A549 (cell line): ENCODE measurements around the gene SEMA3C. TPM values are rescaled to one million over a fixed set of nuclear protein-coding genes. Genes with fewer than 3 reads are reported as not detected.

Experiments
- ATAC-seq, 2 experiments: fragments of 200-7000 bp in 1 of 2; fragments of >200 bp in 1 of 2; cut with Nextera tagmentation in 1 of 2; cut with Tn5 transposase in 1 of 2; 3 replicates each; pipeline versions ENCODE4 v1.8.0 to v1.9.1; 2018 to 2020; ENCODE audit warnings: mild to moderate bottlenecking in 1 of 2, moderate library complexity in 1 of 2
- CTCF ChIA-PET: fragments of 300-600 bp; sonication (Branson Sonifier 250); formaldehyde crosslinking; extraction: SDS; loops from one replicate; lab custom pipeline; 2021; ENCODE audit warnings: antibody characterized with exemption, inconsistent platforms; lab: Yijun Ruan, JAX
- POLR2A ChIA-PET: fragments of 350-600 bp; formaldehyde crosslinking; extraction: SDS; loops from one replicate; lab custom pipeline; 2021; ENCODE audit warnings: antibody characterized with exemption, inconsistent platforms; lab: Yijun Ruan, JAX
- DNase-seq, 2 experiments: peaks; one replicate each; pipeline versions ENCODE4 v3.0.0 to v3.0.0-alpha.2; 2011 to 2016; ENCODE audit warnings: low read depth in 1 of 2, low spot score in 1 of 2
- FAIRE-seq: peaks from 2 replicates; lab custom pipeline; 2011; peaks lifted over from hg19 to GRCh38; lab: Jason Lieb, UNC
- H3K27ac ChIP-seq, 2 experiments: fragments of >200 bp; sonication (Bioruptor Twin); formaldehyde crosslinking; 3 replicates each; pipeline ENCODE4 v1.5.1; 2016 to 2017
- H3K4me1 ChIP-seq: fragments of >200 bp; sonication (Bioruptor Twin); formaldehyde crosslinking; 3 replicates; pipeline ENCODE4 v1.6.1; 2016
- H3K4me2 ChIP-seq: fragments of >200 bp; sonication (Bioruptor Twin); formaldehyde crosslinking; 3 replicates; pipeline ENCODE4 v1.6.1; 2016
- H3K4me3 ChIP-seq: fragments of >200 bp; sonication (Bioruptor Twin); formaldehyde crosslinking; 3 replicates; pipeline ENCODE4 v1.5.1; 2016
- H3K9me3 ChIP-seq: fragments of >200 bp; sonication (Bioruptor Twin); formaldehyde crosslinking; 3 replicates; pipeline ENCODE4 v1.6.1; 2016
- CEBPB ChIP-seq, 2 experiments: fragments of >200 bp in 1 of 2; sonication (Bioruptor Twin) in 1 of 2; formaldehyde crosslinking in 1 of 2; IDR thresholded peaks; 2 replicates each; pipeline ENCODE4 v1.6.1; 2012 to 2016
- CHD4 ChIP-seq: fragments of 200-600 bp; sonication (generic); IDR thresholded peaks from 2 replicates; pipeline ENCODE4 v1.6.1; 2016; ENCODE audit warnings: antibody characterized with exemption, mild to moderate bottlenecking, borderline replicate concordance
- FOSB ChIP-seq: fragments of 250-450 bp; sonication (Bioruptor Pico); IDR thresholded peaks from 2 replicates; pipeline ENCODE4 v1.5.0; 2020; ENCODE audit warnings: mild to moderate bottlenecking, moderate library complexity
- FOSL2 ChIP-seq, 2 experiments: fragments of 450-650 bp in 1 of 2; fragments of >200 bp in 1 of 2; sonication (Bioruptor Twin) in 1 of 2; formaldehyde crosslinking; IDR thresholded peaks; 2 replicates each; pipeline versions ENCODE4 v1.5.0 to v1.6.1; 2016 to 2020; ENCODE audit warnings: mild to moderate bottlenecking in 1 of 2, moderate library complexity in 1 of 2
- HEYL ChIP-seq: fragments of 250-450 bp; sonication (Bioruptor Pico); IDR thresholded peaks from 2 replicates; pipeline ENCODE4 v1.8.0; 2021; ENCODE audit warnings: mild to moderate bottlenecking, moderate library complexity
- HOXA7 ChIP-seq: fragments of 250-450 bp; sonication (Bioruptor Pico); IDR thresholded peaks from 2 replicates; pipeline ENCODE4 v1.5.0; 2020; ENCODE audit warnings: mild to moderate bottlenecking, moderate library complexity
- MYC ChIP-seq: IDR thresholded peaks from 2 replicates; pipeline ENCODE4 v1.6.1; 2012; ENCODE audit warnings: mild to moderate bottlenecking, inconsistent platforms, low read length, improper control_type of control experiment, borderline replicate concordance
- PHF8 ChIP-seq: fragments of 200-600 bp; sonication (generic); IDR thresholded peaks from 2 replicates; pipeline ENCODE4 v1.6.1; 2016; ENCODE audit warnings: low read depth, mild to moderate bottlenecking, antibody characterized with exemption, moderate library complexity, borderline replicate concordance
- RFX5 ChIP-seq: fragments of 450-650 bp; IDR thresholded peaks from 2 replicates; pipeline ENCODE4 v1.7.1; 2014; ENCODE audit warnings: antibody characterized with exemption, mild to moderate bottlenecking, moderate library complexity
- RNF2 ChIP-seq: fragments of 200-600 bp; sonication (generic); IDR thresholded peaks from 2 replicates; pipeline ENCODE4 v1.6.1; 2016; ENCODE audit warnings: low read depth, mild to moderate bottlenecking, antibody characterized with exemption, moderate library complexity, borderline replicate concordance
- ZFP36 ChIP-seq: fragments of 450-650 bp; IDR thresholded peaks from 2 replicates; pipeline ENCODE4 v1.6.1; 2014; ENCODE audit warnings: borderline replicate concordance; ENCODE audit not compliant: partially characterized antibody
- ZNF302 ChIP-seq: fragments of 250-450 bp; sonication (Bioruptor Pico); IDR thresholded peaks from 2 replicates; pipeline ENCODE4 v1.9.0; 2021; ENCODE audit warnings: inconsistent platforms, mild to moderate bottlenecking, moderate library complexity
- WGBS: methylation state at CpG from one replicate; pipeline ENCODE4 v1.1.6; 2017; ENCODE audit errors: missing lambda C conversion rate; 5-methylcytosine and 5-hydroxymethylcytosine counted together
- polyA plus RNA-seq, 4 experiments: library from polyadenylated mRNA; depleted of rRNA in 3 of 4; stranded (reverse); fragments of >200 nt; fragmentation: RNase III in 1 of 4; extraction: RNeasy Plus Mini Kit Qiagen cat#74134 plus additional on column Dnase treatment in 1 of 4; gene quantifications; 2 replicates in 3 of 4; 3 replicates in 1 of 4; pipeline ENCODE4 v1.2.3, GENCODE V29; 2011 to 2017
- TF ChIP-seq, protein P1 (sequence below): fragments of >200 bp; sonication (Bioruptor Twin); formaldehyde crosslinking; IDR thresholded peaks from 3 replicates; pipeline ENCODE4 v1.5.1; 2016
- TF ChIP-seq, protein P2 (sequence below): fragments of 250-450 bp; sonication (Bioruptor Pico); IDR thresholded peaks from 2 replicates; pipeline ENCODE4 v1.5.0; 2020; ENCODE audit warnings: low read depth, mild to moderate bottlenecking, moderate library complexity
- TF ChIP-seq, protein P3 (sequence below): fragments of >200 bp; sonication (Bioruptor Twin); formaldehyde crosslinking; IDR thresholded peaks from 3 replicates; pipeline ENCODE4 v1.6.1; 2016
- TF ChIP-seq, protein P4 (sequence below): fragments of 250-450 bp; sonication (Bioruptor Pico); IDR thresholded peaks from 2 replicates; pipeline ENCODE4 v1.5.0; 2021; ENCODE audit warnings: mild to moderate bottlenecking, moderate library complexity, borderline replicate concordance

Gene SEMA3C
- polyA plus RNA-seq, 2 of the 4 experiments (the other 2 are of a cell fraction): 78.1 to 212 TPM

DNA sequence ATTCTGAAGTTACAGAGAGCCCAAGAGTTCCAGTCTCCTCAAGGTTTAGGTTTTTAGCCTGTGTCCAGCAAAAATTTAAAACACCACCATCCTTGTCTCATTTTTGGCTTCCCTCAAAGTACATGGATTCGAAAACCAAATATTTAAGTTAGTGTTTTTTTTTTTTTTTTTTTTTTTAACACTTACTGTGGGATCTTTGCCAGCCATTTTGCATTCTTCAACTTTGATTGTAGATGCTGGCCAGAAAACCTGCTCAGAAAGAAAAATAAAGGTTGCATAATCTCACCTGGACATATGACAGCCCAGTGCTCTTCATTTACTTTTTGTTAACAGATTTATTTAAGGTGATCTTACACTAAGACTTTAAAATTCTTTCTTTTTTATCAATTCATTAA lies 91.6 kb downstream of the SEMA3C start:
- no peak for DNase-seq
- peak overlapping the region; percentile 51 to 83 for H3K27ac ChIP-seq

DNA sequence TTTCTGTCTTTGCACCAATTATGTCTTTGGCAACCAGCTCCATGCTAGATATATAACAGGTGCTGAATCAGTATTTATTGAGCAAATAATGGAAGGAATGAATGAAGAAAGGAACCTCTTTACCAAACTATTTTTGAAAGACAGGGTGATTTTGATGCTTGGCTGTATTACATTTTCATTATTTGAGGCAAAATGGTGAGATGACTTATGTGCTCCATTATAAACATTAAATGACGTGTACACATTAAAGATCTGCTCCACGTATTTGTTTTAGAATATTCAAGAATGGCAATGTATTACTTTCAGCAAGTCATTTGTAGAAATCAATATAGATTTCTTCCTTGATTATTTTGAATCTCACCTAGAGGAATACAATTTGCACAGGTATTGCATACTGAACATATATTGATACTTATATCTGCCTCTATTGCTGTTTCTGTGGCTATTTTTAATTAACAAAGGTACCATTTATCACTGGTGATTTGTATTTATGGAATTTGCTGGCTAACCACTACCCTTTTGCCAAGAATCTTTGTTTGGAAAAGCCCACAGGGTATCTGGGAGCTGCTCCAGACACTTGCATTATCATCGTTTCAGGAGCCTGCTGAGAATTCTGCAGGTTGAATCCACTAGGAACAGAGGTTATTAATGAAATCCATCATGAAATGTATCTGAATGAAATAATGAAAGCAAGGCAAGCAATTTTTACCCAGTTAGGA lies 92.2 kb downstream of the SEMA3C start:
- DNase-seq (peak in 1 of 2 experiments; percentile 27), ATAC-seq (peak in 1 of 2 experiments; percentile 60; a peak in 3 of 6 replicates), FAIRE-seq (peak; percentile 88)
- peak overlapping the region; percentile 51 to 83 for H3K27ac ChIP-seq
- POLR2A ChIA-PET: no interaction called here
- no peak overlapping the region for H3K4me3 ChIP-seq
- whole genome bisulfite sequencing: 43% methylated on average over 3 of the region's 3 CpGs
- 0 out of 4 replicates have a peak, but pooled peaks of 1 of the 2 experiments have one; percentile 23 for TF ChIP-seq CEBPB (IDR thresholded peaks at IDR 0.05)
- TF ChIP-seq, protein P1, sequence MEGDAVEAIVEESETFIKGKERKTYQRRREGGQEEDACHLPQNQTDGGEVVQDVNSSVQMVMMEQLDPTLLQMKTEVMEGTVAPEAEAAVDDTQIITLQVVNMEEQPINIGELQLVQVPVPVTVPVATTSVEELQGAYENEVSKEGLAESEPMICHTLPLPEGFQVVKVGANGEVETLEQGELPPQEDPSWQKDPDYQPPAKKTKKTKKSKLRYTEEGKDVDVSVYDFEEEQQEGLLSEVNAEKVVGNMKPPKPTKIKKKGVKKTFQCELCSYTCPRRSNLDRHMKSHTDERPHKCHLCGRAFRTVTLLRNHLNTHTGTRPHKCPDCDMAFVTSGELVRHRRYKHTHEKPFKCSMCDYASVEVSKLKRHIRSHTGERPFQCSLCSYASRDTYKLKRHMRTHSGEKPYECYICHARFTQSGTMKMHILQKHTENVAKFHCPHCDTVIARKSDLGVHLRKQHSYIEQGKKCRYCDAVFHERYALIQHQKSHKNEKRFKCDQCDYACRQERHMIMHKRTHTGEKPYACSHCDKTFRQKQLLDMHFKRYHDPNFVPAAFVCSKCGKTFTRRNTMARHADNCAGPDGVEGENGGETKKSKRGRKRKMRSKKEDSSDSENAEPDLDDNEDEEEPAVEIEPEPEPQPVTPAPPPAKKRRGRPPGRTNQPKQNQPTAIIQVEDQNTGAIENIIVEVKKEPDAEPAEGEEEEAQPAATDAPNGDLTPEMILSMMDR: no peak
- H3K4me2 ChIP-seq: peak overlapping the region; percentile 65
- CTCF ChIA-PET: no interaction called here
- no peaks in the 10 kb centered on the region for H3K9me3 ChIP-seq
- peaks cover 93% of the 10 kb centered on the region for H3K4me1 ChIP-seq

More for the DNA sequence above, 91.6 kb downstream of the SEMA3C start:
- no peaks in the 10 kb centered on the region for H3K9me3 ChIP-seq
- TF ChIP-seq CEBPB (IDR thresholded peaks at IDR 0.05) (peak; percentile 67 to 79; a peak in 3 of 4 replicates), CHD4 (no peak), FOSB (CRISPR knock-in tag) (no peak), MYC (no peak)
- TF ChIP-seq, protein P2, sequence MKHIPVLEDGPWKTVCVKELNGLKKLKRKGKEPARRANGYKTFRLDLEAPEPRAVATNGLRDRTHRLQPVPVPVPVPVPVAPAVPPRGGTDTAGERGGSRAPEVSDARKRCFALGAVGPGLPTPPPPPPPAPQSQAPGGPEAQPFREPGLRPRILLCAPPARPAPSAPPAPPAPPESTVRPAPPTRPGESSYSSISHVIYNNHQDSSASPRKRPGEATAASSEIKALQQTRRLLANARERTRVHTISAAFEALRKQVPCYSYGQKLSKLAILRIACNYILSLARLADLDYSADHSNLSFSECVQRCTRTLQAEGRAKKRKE (CRISPR knock-in tag): no peak
- TF ChIP-seq, all 56 proteins: peak for 1
- Histone ChIP-seq H3K4me3 (no peak overlapping the region), H3K4me2 (peak overlapping the region; percentile 65), H3K4me1 (peaks cover 93% of the 10 kb centered on the region)
- FAIRE-seq (peak; percentile 18), ATAC-seq (no peak)
- 10% methylated on average over 1 of the region's 1 CpG for WGBS
- POLR2A ChIA-PET: no interaction called here
- CTCF ChIA-PET: no interaction called here

DNA sequence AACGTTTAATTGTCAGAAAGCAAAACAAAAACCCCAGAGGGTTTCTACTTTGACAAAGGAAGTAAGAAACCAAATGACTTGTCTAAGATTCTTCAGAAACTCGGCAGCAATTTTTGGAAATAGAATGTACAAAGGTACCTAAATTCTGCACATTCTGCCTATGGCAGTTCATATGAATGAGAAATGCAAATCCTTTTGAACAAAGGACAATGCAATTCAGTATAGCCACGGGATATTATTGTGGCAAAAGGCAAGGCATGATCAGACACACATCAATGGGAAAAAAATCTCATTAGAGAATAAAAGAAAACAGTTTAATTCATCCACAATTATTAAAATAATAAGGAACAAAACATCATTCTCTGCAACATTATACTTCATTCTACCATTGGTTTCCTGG lies 93.4 kb downstream of the SEMA3C start:
- no peak for ATAC-seq
- CTCF ChIA-PET: no interaction called here
- DNase-seq: no peak
- FAIRE-seq: no peak
- Histone ChIP-seq H3K4me1 (peaks cover 93% of the 10 kb centered on the region), H3K27ac (peak overlapping the region; percentile 51 to 83; a peak in 3 of 6 replicates), H3K4me2 (no peak overlapping the region), H3K4me3 (no peak overlapping the region), H3K9me3 (no peaks in the 10 kb centered on the region)
- POLR2A ChIA-PET: no interaction called here
- WGBS: 77% methylated on average over 3 of the region's 3 CpGs
- TF ChIP-seq ZFP36 (no peak), HOXA7 (CRISPR knock-in tag) (no peak), FOSL2 (IDR thresholded peaks at IDR 0.05) (no peak), FOSL2 (CRISPR knock-in tag; IDR thresholded peaks at IDR 0.05) (no peak), RNF2 (no peak), RFX5 (no peak), FOSB (CRISPR knock-in tag) (no peak), PHF8 (no peak), HEYL (CRISPR knock-in tag) (no peak), ZNF302 (CRISPR knock-in tag) (no peak)
- TF ChIP-seq, protein P3, sequence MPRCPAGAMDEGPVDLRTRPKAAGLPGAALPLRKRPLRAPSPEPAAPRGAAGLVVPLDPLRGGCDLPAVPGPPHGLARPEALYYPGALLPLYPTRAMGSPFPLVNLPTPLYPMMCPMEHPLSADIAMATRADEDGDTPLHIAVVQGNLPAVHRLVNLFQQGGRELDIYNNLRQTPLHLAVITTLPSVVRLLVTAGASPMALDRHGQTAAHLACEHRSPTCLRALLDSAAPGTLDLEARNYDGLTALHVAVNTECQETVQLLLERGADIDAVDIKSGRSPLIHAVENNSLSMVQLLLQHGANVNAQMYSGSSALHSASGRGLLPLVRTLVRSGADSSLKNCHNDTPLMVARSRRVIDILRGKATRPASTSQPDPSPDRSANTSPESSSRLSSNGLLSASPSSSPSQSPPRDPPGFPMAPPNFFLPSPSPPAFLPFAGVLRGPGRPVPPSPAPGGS: no peak
- TF ChIP-seq, protein P4, sequence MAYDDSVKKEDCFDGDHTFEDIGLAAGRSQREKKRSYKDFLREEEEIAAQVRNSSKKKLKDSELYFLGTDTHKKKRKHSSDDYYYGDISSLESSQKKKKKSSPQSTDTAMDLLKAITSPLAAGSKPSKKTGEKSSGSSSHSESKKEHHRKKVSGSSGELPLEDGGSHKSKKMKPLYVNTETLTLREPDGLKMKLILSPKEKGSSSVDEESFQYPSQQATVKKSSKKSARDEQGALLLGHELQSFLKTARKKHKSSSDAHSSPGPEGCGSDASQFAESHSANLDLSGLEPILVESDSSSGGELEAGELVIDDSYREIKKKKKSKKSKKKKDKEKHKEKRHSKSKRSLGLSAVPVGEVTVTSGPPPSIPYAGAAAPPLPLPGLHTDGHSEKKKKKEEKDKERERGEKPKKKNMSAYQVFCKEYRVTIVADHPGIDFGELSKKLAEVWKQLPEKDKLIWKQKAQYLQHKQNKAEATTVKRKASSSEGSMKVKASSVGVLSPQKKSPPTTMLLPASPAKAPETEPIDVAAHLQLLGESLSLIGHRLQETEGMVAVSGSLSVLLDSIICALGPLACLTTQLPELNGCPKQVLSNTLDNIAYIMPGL (CRISPR knock-in tag): no peak
